Mucosa of rectum (tissue), 2 donors: Measurements from ENCODE around the gene GZMM.

Source experiments
- H3K27ac ChIP-seq, 2 donors: one replicate each; pipeline ENCODE4 v1.7.0; 2013; ENCODE audit warnings: inconsistent platforms in 2 of 2, low read depth in 2 of 2, low read length in 2 of 2
- H3K27me3 ChIP-seq, 2 donors: one replicate each; pipeline ENCODE4 v1.7.0; 2013; ENCODE audit warnings: low read length in 2 of 2; ENCODE audit not compliant: control insufficient read depth in 2 of 2, insufficient read depth in 2 of 2
- H3K36me3 ChIP-seq, 2 donors: one replicate each; pipeline ENCODE4 v1.7.0; 2013; ENCODE audit warnings: low read length in 2 of 2; ENCODE audit not compliant: control insufficient read depth in 2 of 2, insufficient read depth in 2 of 2
- H3K4me1 ChIP-seq, 2 donors: one replicate each; pipeline ENCODE4 v1.7.0; 2013; ENCODE audit warnings: low read length in 2 of 2, mild to moderate bottlenecking in 1 of 2; ENCODE audit not compliant: control insufficient read depth in 2 of 2, insufficient read depth in 2 of 2
- H3K4me3 ChIP-seq, 2 donors: one replicate each; pipeline ENCODE4 v1.7.0; 2013; ENCODE audit warnings: low read length in 2 of 2
- H3K9ac ChIP-seq, 2 donors: one replicate each; pipeline ENCODE4 v1.7.0; 2013; ENCODE audit warnings: low read length in 2 of 2, low read depth in 1 of 2, mild to moderate bottlenecking in 1 of 2
- H3K9me3 ChIP-seq, 2 donors: one replicate each; pipeline ENCODE4 v1.7.0; 2013; ENCODE audit warnings: low read length in 2 of 2; ENCODE audit not compliant: control insufficient read depth in 2 of 2
- donor health status: healthy.
- donor health status: Normal muscosa, but diverticular disease.

The GZMM gene

GRCh38 chr19:525857-526419 is 17.9 kb upstream of the GZMM start:
- no peak overlapping the region for H3K9ac ChIP-seq
- H3K9me3 ChIP-seq: no peaks in the 10 kb centered on the region
- H3K27ac ChIP-seq: no peak overlapping the region
- H3K27me3 ChIP-seq: peaks cover 0 to 3% of the 10 kb centered on the region in 2 donors
- no peak overlapping the region for H3K4me3 ChIP-seq
- H3K4me1 ChIP-seq: peaks cover 3 to 4% of the 10 kb centered on the region in 2 donors
- no peaks in the 10 kb centered on the region for H3K36me3 ChIP-seq

- peak overlapping the region; percentile 92 to 94 for H3K27ac ChIP-seq
- H3K36me3 ChIP-seq: no peaks in the 10 kb centered on the region
- H3K27me3 ChIP-seq: peaks cover 0 to under 1% of the 10 kb centered on the region in 2 donors
- H3K4me3 ChIP-seq: peak overlapping the region; percentile 75 to 79
- peak overlapping the region; percentile 52 to 90 for H3K9ac ChIP-seq
- no peaks in the 10 kb centered on the region for H3K9me3 ChIP-seq
- peaks cover 16 to 23% of the 10 kb centered on the region in 2 donors for H3K4me1 ChIP-seq
Observed at GRCh38 chr19:530134-531008, 13.5 kb upstream of the GZMM start.

GRCh38 chr19:531009-531752 is 12.7 kb upstream of the GZMM start:
- Histone ChIP-seq H3K27ac (peak overlapping the region; percentile 92 to 94), H3K36me3 (peaks cover 3 to 7% of the 10 kb centered on the region in 2 donors), H3K27me3 (no peaks in the 10 kb centered on the region), H3K9ac (peak overlapping the region; percentile 52 to 90), H3K4me1 (peaks cover 19 to 23% of the 10 kb centered on the region in 2 donors), H3K4me3 (peak overlapping the region; percentile 75 to 79), H3K9me3 (no peaks in the 10 kb centered on the region)

GRCh38 chr19:531753-532560 is 11.9 kb upstream of the GZMM start, which contains the start of gene CDC34:
Gene CDC34 (plus strand): TSS chr19:531760. CDS start chr19:531932, 172 bp downstream.
- H3K27me3 ChIP-seq: no peaks in the 10 kb centered on the region
- peaks cover 19 to 23% of the 10 kb centered on the region in 2 donors for H3K4me1 ChIP-seq
- peaks cover 10 to 15% of the 10 kb centered on the region in 2 donors for H3K36me3 ChIP-seq
- no peaks in the 10 kb centered on the region for H3K9me3 ChIP-seq
- H3K27ac ChIP-seq: peak within 1 kb of the TSS; percentile 92 to 94
- peak within 1 kb of the TSS; percentile 79 to 90 for H3K9ac ChIP-seq
- H3K4me3 ChIP-seq: peak within 1 kb of the TSS; percentile 81 to 92

GRCh38 chr19:532561-533363 is 11.1 kb upstream of the GZMM start:
- H3K27me3 ChIP-seq: no peaks in the 10 kb centered on the region
- peaks cover 19 to 23% of the 10 kb centered on the region in 2 donors for H3K4me1 ChIP-seq
- H3K9ac ChIP-seq: peak overlapping the region; percentile 79 to 83
- peak overlapping the region; percentile 81 to 92 for H3K4me3 ChIP-seq
- peaks cover 10 to 17% of the 10 kb centered on the region in 2 donors for H3K36me3 ChIP-seq
- H3K9me3 ChIP-seq: no peaks in the 10 kb centered on the region
- peak overlapping the region; percentile 77 to 82 for H3K27ac ChIP-seq

- Histone ChIP-seq H3K4me1 (peaks cover 19 to 23% of the 10 kb centered on the region in 2 donors), H3K36me3 (peaks cover 16 to 20% of the 10 kb centered on the region in 2 donors), H3K9ac (peak overlapping the region; percentile 63 to 83), H3K4me3 (peak overlapping the region; percentile 81 to 92), H3K27ac (peak overlapping the region; percentile 77 to 82), H3K9me3 (no peaks in the 10 kb centered on the region), H3K27me3 (no peaks in the 10 kb centered on the region)
Observed at GRCh38 chr19:533364-534058, 10.3 kb upstream of the GZMM start.

- Histone ChIP-seq H3K27me3 (no peaks in the 10 kb centered on the region), H3K9ac (peak overlapping the region in 1 of 2 donors; percentile 83), H3K27ac (no peak overlapping the region), H3K9me3 (no peaks in the 10 kb centered on the region), H3K4me1 (peaks cover 19 to 23% of the 10 kb centered on the region in 2 donors), H3K4me3 (no peak overlapping the region), H3K36me3 (peaks cover 20% of the 10 kb centered on the region in 2 donors)
Observed at GRCh38 chr19:534088-534487, 9.8 kb upstream of the GZMM start.

GRCh38 chr19:535017-535835 is 8.6 kb upstream of the GZMM start:
- H3K27me3 ChIP-seq: no peaks in the 10 kb centered on the region
- H3K9ac ChIP-seq: no peak overlapping the region
- H3K36me3 ChIP-seq: peaks cover 20% of the 10 kb centered on the region in 2 donors
- no peak overlapping the region for H3K27ac ChIP-seq
- H3K9me3 ChIP-seq: no peaks in the 10 kb centered on the region
- H3K4me3 ChIP-seq: no peak overlapping the region
- peaks cover 19 to 21% of the 10 kb centered on the region in 2 donors for H3K4me1 ChIP-seq
